Left ventricle myocardium inferior (tissue), 1 donor: Measurements from ENCODE around the gene RAB3IP. TPM values are rescaled to one million over a fixed set of nuclear protein-coding genes. Genes with fewer than 3 reads are reported as not detected.

Source experiments
- DNase-seq: peaks from one replicate; pipeline ENCODE4 v3.0.0-alpha.2; 2020
- H3K27ac ChIP-seq: fragments of 200-600 bp; replicated peaks from 2 replicates; pipeline ENCODE4 v1.8.0; 2021
- H3K27me3 ChIP-seq: fragments of 200-600 bp; 2 replicates; pipeline ENCODE4 v1.8.0; 2021; ENCODE audit warnings: low read depth
- H3K36me3 ChIP-seq: fragments of 200-600 bp; 2 replicates; pipeline ENCODE4 v1.8.0; 2021
- H3K4me1 ChIP-seq: fragments of 200-600 bp; 2 replicates; pipeline ENCODE4 v1.8.0; 2021
- H3K4me3 ChIP-seq: fragments of 200-600 bp; 2 replicates; pipeline ENCODE4 v1.8.0; 2021; ENCODE audit warnings: mild to moderate bottlenecking, moderate library complexity
- H3K9me3 ChIP-seq: fragments of 200-600 bp; replicated peaks from 2 replicates; pipeline ENCODE4 v1.8.0; 2021
- CTCF ChIP-seq: fragments of 200-600 bp; IDR thresholded peaks from 2 replicates; pipeline ENCODE4 v1.8.0; 2021; ENCODE audit warnings: antibody characterized with exemption, mild to moderate bottlenecking, borderline replicate concordance
- intact Hi-C: fragments of 100-400 bp; cut with micrococcal nuclease; formaldehyde crosslinking; loops from one replicate; pipeline ENCODE4 v1.11.0; 2022
- total RNA-seq: library from RNA; stranded (reverse); fragmentation: NEBNext Ultra II Directional; extraction: Animal tissue kit (Norgen Biotek cat#: 25700); gene quantifications from one replicate; pipeline ENCODE4 v1.2.1, GENCODE V29; 2021
- donor health status: DM: no; HTN: yes; CAD: no; lungs with severe emphysema.

The RAB3IP gene
- total RNA-seq, 1 donor from 2014 or later: 23.0 TPM

- no peak for DNase-seq
- H3K4me3 ChIP-seq: no peak overlapping the region
- H3K27ac ChIP-seq: no peak overlapping the region
- intact Hi-C loops: no loop called here
- H3K27me3 ChIP-seq: peaks cover 3% of the 10 kb centered on the region
- no peak for TF ChIP-seq CTCF
- no peaks in the 10 kb centered on the region for H3K9me3 ChIP-seq
- no peaks in the 10 kb centered on the region for H3K36me3 ChIP-seq
- H3K4me1 ChIP-seq: no peaks in the 10 kb centered on the region
Observed at GRCh38 chr12:69712826-69713225, 25.8 kb upstream of the RAB3IP start.

GRCh38 chr12:69714542-69714941 lies 24.1 kb upstream of the RAB3IP start:
- intact Hi-C loops: no loop called here
- Histone ChIP-seq H3K36me3 (no peaks in the 10 kb centered on the region), H3K4me1 (peaks cover 4% of the 10 kb centered on the region), H3K9me3 (no peaks in the 10 kb centered on the region), H3K27me3 (peaks cover 3% of the 10 kb centered on the region), H3K27ac (no peak overlapping the region), H3K4me3 (no peak overlapping the region)
- no peak for DNase-seq
- TF ChIP-seq CTCF: no peak

- H3K36me3 ChIP-seq: no peaks in the 10 kb centered on the region
- H3K4me1 ChIP-seq: peaks cover 22% of the 10 kb centered on the region
- no peak overlapping the region for H3K27ac ChIP-seq
- H3K9me3 ChIP-seq: peaks cover 4% of the 10 kb centered on the region
- H3K27me3 ChIP-seq: peaks cover 3% of the 10 kb centered on the region
- TF ChIP-seq CTCF: no peak
- DNase-seq: no peak
- intact Hi-C loops: no loop called here
- H3K4me3 ChIP-seq: no peak overlapping the region
Observed at GRCh38 chr12:69719336-69720316, 19.0 kb upstream of the RAB3IP start.

GRCh38 chr12:69720750-69721149 lies 17.9 kb upstream of the RAB3IP start:
- TF ChIP-seq CTCF: no peak
- peaks cover 4% of the 10 kb centered on the region for H3K9me3 ChIP-seq
- no peak for DNase-seq
- intact Hi-C loops: no loop called here
- H3K4me3 ChIP-seq: no peak overlapping the region
- no peaks in the 10 kb centered on the region for H3K36me3 ChIP-seq
- peaks cover 3% of the 10 kb centered on the region for H3K27me3 ChIP-seq
- peaks cover 22% of the 10 kb centered on the region for H3K4me1 ChIP-seq
- H3K27ac ChIP-seq: no peak overlapping the region

GRCh38 chr12:69726922-69727321 lies 11.7 kb upstream of the RAB3IP start:
- intact Hi-C loops: no loop called here
- peak overlapping the region; percentile 43 for H3K27ac ChIP-seq

More at GRCh38 chr12:69726922-69727321, 11.7 kb upstream of the RAB3IP start:
- Histone ChIP-seq H3K27me3 (no peaks in the 10 kb centered on the region), H3K36me3 (no peaks in the 10 kb centered on the region), H3K4me1 (peaks cover 5% of the 10 kb centered on the region), H3K9me3 (peaks cover 4% of the 10 kb centered on the region), H3K4me3 (no peak overlapping the region)
- DNase-seq: no peak
- no peak for TF ChIP-seq CTCF
